Endothelial cell of umbilical vein (primary cell): ENCODE results near the gene ARHGEF40. TPM values are rescaled to one million over a fixed set of nuclear protein-coding genes. Genes with fewer than 3 reads are reported as not detected.

Experiments
- BruUV-seq: library from RNA; stranded (reverse); fragments of 400-500 nt; replicated peaks from 2 replicates; lab custom pipeline; 2021; lab: Mats Ljungman, UMichigan
- CTCF ChIA-PET: fragments of 300-600, 350-600 bp; sonication (Branson Sonifier 250); formaldehyde crosslinking; loops from one replicate; lab custom pipeline; 2021; ENCODE audit warnings: antibody characterized with exemption, inconsistent platforms; lab: Charles Lee
- POLR2A ChIA-PET: fragments of 300-600, 350-600 bp; sonication (Branson Sonifier 250); formaldehyde crosslinking; loops from one replicate; lab custom pipeline; 2021; ENCODE audit warnings: antibody characterized with exemption, inconsistent platforms; lab: Charles Lee
- DNase-seq: peaks from one replicate; pipeline ENCODE4 v3.0.0-alpha.2; 2011; ENCODE audit warnings: low read depth, low spot score
- FAIRE-seq: peaks from 2 replicates; lab custom pipeline; 2011; peaks lifted over from hg19 to GRCh38; lab: Jason Lieb, UNC
- H2AFZ ChIP-seq: 2 replicates; pipeline ENCODE4 v1.6.0; 2012; ENCODE audit warnings: low read depth, low read length, control low read depth, inconsistent platforms
- H3K27ac ChIP-seq: 2 replicates; pipeline ENCODE4 v1.5.1; 2011; ENCODE audit warnings: low read depth, mild to moderate bottlenecking, control low read depth, low read length, moderate library complexity; ENCODE audit not compliant: insufficient read depth
- H3K27me3 ChIP-seq, 2 experiments: 2 replicates each; pipeline versions ENCODE4 v1.6.0 to v1.6.1; 2011; ENCODE audit warnings: low read length in 2 of 2, mixed read lengths in 1 of 2; ENCODE audit not compliant: control insufficient read depth in 2 of 2, insufficient read depth in 2 of 2
- H3K36me3 ChIP-seq, 2 experiments: 2 replicates in 1 of 2; 3 replicates in 1 of 2; pipeline ENCODE4 v1.5.1; 2011; ENCODE audit warnings: low read length in 2 of 2, mild to moderate bottlenecking in 1 of 2, moderate library complexity in 1 of 2; ENCODE audit not compliant: control insufficient read depth in 2 of 2, insufficient read depth in 2 of 2; ENCODE audit errors: extremely low read depth in 1 of 2
- H3K4me1 ChIP-seq: 3 replicates; pipeline ENCODE4 v1.5.1; 2011; ENCODE audit warnings: mild to moderate bottlenecking, low read length; ENCODE audit not compliant: control insufficient read depth, insufficient read depth; ENCODE audit errors: extremely low read depth
- H3K4me2 ChIP-seq: 2 replicates; pipeline ENCODE4 v1.6.1; 2011; ENCODE audit warnings: low read length, control low read depth, mixed read lengths; ENCODE audit not compliant: insufficient read depth
- H3K4me3 ChIP-seq, 3 experiments: fragments of 200-600 bp in 1 of 3; sonication (generic), shearing (Covaris generic) in 1 of 3; replicated peaks in 1 of 3; 2 replicates each; pipeline ENCODE4 v1.5.1; 2011 to 2016; ENCODE audit warnings: control low read depth in 3 of 3, low read length in 3 of 3, mild to moderate bottlenecking in 2 of 3, inconsistent platforms in 1 of 3, low read depth in 1 of 3, moderate library complexity in 1 of 3; ENCODE audit not compliant: insufficient read depth in 1 of 3
- H3K79me2 ChIP-seq: 2 replicates; pipeline ENCODE4 v1.6.0; 2012; ENCODE audit warnings: low read length, inconsistent platforms; ENCODE audit not compliant: control insufficient read depth, insufficient read depth
- H3K9ac ChIP-seq: replicated peaks from 2 replicates; pipeline ENCODE3; 2011; ENCODE audit warnings: low read length, control low read depth; ENCODE audit not compliant: insufficient read depth; ENCODE audit errors: extremely low read depth
- H3K9me1 ChIP-seq: replicated peaks from 3 replicates; pipeline ENCODE4 v1.6.0; 2011; ENCODE audit warnings: mild to moderate bottlenecking, low read length; ENCODE audit not compliant: control insufficient read depth, insufficient read depth; ENCODE audit errors: extremely low read depth
- H3K9me3 ChIP-seq: replicated peaks from 2 replicates; pipeline ENCODE4 v1.5.1; 2012; ENCODE audit warnings: low read length, inconsistent platforms; ENCODE audit not compliant: control insufficient read depth, insufficient read depth
- H4K20me1 ChIP-seq: replicated peaks from 2 replicates; pipeline ENCODE3; 2011; ENCODE audit warnings: mild to moderate bottlenecking, low read length; ENCODE audit not compliant: control insufficient read depth, insufficient read depth; ENCODE audit errors: extremely low read depth
- CTCF ChIP-seq, 2 donors: IDR thresholded peaks; 1 replicate in 1 of 2; 2 replicates in 1 of 2; pipeline ENCODE4 v1.5.1; 2011; ENCODE audit warnings: low read length in 2 of 2, mild to moderate bottlenecking in 2 of 2, moderate library complexity in 2 of 2, control low read depth in 1 of 2, inconsistent platforms in 1 of 2, low read depth in 1 of 2; ENCODE audit not compliant: insufficient read depth in 1 of 2; ENCODE audit errors: extremely low read depth in 1 of 2
- GATA2 ChIP-seq: IDR thresholded peaks from 2 replicates; pipeline ENCODE4 v1.7.0; 2011; ENCODE audit warnings: low read depth, mild to moderate bottlenecking, moderate library complexity, mixed read lengths, low read length; ENCODE audit not compliant: insufficient read length, insufficient read depth
- MYC ChIP-seq: IDR thresholded peaks from one replicate; pipeline ENCODE4 v1.6.1; 2011; ENCODE audit warnings: mild to moderate bottlenecking, low read depth, low read length
- POLR2A ChIP-seq: IDR thresholded peaks from 2 replicates; pipeline ENCODE4 v1.6.1; 2012; ENCODE audit warnings: low read depth, mild to moderate bottlenecking, control low read depth, low read length
- dilution Hi-C: fragments of 300-500 bp; cut with MboI; formaldehyde crosslinking; loops from one replicate; pipeline ENCODE4 v1.15.0; 2019; ENCODE audit warnings: low sequenced_read_pairs; ENCODE audit not compliant: extremely low pct_ligation_motif_present
- intact Hi-C: fragments of 100-400 bp; cut with micrococcal nuclease; formaldehyde crosslinking; loops from one replicate; pipeline ENCODE4 v1.10.0; 2022
- polyA plus RNA-seq, 4 experiments: library from polyadenylated mRNA; depleted of rRNA in 3 of 4; stranded (reverse) in 3 of 4; unstranded in 1 of 4; fragments of >200 nt; gene quantifications; 2 replicates each; pipeline versions ENCODE4 v1.2.1 to v1.2.3, GENCODE V29; 2011 to 2012; ENCODE audit warnings: missing spikeins in 1 of 4
- total RNA-seq: library from RNA; stranded (reverse); gene quantifications from 2 replicates; pipeline ENCODE4 v1.2.3, GENCODE V29; 2021

Gene ARHGEF40
- total and polyA plus RNA-seq, 2 donors (not counting 3 experiments of a cell fraction or from before 2014, with no cell fraction given): 2.6 to 19.9 TPM

GRCh38 chr14:21090194-21090939, 20.3 kb downstream of the ARHGEF40 start:
- ChIA-PET POLR2A (no interaction called here), CTCF (interaction anchor here (0.5 to 5.8 kb wide), 6 partner anchors 13 to 76 kb away, joined by 3 to 60 read pairs (median 22); partner anchors contain the start of gene ARHGEF40)
- H3K27me3 ChIP-seq: no peaks in the 10 kb centered on the region
- no peaks in the 10 kb centered on the region for H3K4me1 ChIP-seq
- no peaks in the 10 kb centered on the region for H3K9me1 ChIP-seq
- H3K27ac ChIP-seq: no peak overlapping the region
- no peak overlapping the region for H2AFZ ChIP-seq
- no peaks in the 10 kb centered on the region for H3K79me2 ChIP-seq
- H3K36me3 ChIP-seq: peaks cover 0 to 3% of the 10 kb centered on the region in 2 experiments
- H3K9ac ChIP-seq: no peak overlapping the region
- dilution Hi-C loops: no loop called here
- FAIRE-seq (no peak), DNase-seq (no peak)
- H3K9me3 ChIP-seq: no peaks in the 10 kb centered on the region
- H4K20me1 ChIP-seq: no peaks in the 10 kb centered on the region
- no peak overlapping the region for H3K4me2 ChIP-seq
- BruUV-seq: no TSS peak
- intact Hi-C loops: no loop called here
- no peak for TF ChIP-seq GATA2
- TF ChIP-seq POLR2A: no peak
- TF ChIP-seq CTCF (IDR thresholded peaks at IDR 0.05; ENCODE audit: extremely low read depth in 1 of 2, insufficient read depth in 1 of 2, low read depth in 1 of 2, low read length in 2 of 2): peak; percentile 26 to 34
- TF ChIP-seq MYC: no peak
- no peak overlapping the region for H3K4me3 ChIP-seq
